GM19452 (cell line): ENCODE data around the gene DUS2.
"Not testable (repeated sequence)": the region's sequence is repeated elsewhere in the genome, so short reads cannot be mapped to it uniquely, and the experiment has no call there.

Experiments used
- ATAC-seq: cut with Tn5 transposase; IDR thresholded peaks from one replicate; pipeline ENCODE4 v1.9.1; 2021; ENCODE audit not compliant: unreplicated experiment

The DUS2 gene

DNA sequence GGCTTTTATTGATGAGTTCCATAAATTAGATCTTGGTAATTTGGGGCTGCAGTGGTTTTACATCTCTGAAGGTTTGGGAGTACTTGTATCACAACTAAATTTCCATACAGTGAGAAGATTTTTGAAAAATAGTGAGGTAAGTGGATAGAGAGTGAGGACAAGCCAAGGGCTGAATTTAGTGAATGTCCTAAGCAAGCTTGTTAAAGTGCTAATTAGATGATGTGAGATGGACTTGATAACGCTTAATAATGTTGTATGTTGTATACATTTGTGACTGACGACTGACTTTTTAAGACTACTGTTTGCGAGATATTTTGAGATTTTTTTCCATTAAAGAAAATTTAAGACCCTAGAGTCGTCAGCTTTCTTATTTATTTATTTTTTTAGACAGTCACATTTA, 66.0 kb downstream of the DUS2 start:
- ATAC-seq, result no peak

DNA sequence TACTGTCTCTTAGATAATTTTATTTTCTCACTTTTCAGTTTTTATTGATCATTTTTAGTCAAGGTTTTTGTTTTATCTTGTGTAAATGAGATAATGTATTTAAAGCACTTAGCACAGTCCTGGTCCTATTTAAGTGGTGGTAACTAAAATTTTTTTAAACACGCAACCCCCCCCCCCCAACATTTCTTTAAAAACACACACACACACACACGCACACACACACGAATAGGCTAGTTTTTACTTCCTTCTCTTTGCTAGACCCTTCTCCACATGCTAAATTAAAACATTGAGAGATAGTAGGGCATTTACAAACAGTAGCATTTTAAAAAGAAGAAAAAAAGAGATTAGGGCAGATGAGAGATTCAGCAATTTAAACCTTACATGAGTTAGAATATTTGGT, 67.0 kb downstream of the DUS2 start:
- ATAC-seq, result no peak

DNA sequence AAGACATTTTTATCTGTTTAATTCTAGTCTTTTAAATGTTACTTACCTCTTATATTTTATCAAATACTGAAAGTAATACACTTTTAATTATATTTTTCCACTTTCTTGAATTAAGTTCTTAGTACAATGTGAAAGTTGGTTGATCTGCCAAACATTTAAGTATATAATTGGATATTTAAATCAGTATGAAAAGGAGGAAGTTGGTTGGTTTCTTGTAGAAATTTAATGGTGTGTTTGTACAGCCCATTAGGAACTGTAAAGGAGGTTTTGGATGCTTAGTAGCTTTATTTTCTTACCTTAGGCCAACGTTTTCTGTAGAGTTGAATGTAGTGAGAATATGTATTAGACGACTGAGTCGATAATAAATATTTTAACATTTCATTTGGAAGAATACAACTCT, 67.4 kb downstream of the DUS2 start:
- no peak for ATAC-seq

DNA sequence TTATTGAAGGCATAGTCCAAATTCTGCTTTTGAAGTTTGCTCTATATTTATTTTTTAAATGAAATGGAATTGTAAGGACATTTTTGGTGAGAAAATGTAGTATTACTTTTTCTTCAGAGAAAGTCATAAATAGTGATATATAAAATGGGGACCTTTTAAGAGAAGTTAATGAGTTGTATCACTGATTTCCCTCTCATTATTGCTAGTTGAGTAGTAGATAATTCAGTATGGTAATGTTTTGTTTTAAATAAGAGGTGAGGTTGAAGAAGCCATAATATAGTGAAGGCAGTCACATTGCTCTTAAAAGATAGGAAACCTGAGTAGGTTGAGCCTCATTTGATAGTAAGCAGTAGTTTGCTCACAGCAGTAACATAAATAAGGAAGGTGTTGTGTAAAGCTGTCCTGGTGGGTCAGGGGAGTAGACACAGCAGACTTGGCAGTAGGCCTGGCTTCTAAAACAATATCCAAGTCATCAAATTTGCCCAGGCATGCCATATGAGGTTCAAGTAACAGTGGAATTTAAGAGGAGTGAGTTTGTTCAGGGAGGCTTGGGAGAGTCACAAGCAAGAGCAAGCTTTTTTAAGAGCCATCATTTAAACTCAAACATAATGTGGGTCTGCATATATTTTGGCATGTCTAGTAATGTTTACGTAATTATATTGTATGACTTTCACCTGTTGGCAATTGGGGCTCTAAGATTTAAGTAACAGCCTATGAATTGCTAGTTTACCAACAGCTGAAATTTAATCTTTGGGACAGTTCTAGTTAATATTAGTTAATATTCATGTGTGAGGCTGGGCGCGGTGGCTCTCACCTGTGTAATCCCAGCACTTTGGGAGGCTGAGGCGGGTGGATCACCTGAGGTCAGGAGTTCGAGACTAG, 68.5 kb downstream of the DUS2 start:
- no peak for ATAC-seq

DNA sequence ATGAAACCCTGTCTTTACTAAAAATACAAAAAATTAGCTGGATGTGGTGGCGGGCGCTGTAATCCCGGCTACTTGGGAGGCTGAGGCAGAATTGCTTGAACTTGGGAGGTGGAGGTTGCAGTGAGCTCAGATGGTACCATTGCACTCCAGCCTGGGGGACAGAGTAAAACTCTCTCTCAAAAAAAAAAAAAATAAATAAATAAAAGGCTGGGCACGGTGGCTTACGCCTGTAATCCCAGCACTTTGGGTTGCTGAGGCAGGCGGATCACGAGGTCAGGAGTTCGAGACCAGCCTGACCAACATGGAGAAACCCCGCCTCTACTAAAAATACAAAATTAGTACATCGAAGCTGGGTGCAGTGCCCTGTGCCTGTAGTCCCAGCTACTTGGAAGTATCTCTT, 69.2 kb downstream of the DUS2 start:
- ATAC-seq, result not testable (repeated sequence)

DNA sequence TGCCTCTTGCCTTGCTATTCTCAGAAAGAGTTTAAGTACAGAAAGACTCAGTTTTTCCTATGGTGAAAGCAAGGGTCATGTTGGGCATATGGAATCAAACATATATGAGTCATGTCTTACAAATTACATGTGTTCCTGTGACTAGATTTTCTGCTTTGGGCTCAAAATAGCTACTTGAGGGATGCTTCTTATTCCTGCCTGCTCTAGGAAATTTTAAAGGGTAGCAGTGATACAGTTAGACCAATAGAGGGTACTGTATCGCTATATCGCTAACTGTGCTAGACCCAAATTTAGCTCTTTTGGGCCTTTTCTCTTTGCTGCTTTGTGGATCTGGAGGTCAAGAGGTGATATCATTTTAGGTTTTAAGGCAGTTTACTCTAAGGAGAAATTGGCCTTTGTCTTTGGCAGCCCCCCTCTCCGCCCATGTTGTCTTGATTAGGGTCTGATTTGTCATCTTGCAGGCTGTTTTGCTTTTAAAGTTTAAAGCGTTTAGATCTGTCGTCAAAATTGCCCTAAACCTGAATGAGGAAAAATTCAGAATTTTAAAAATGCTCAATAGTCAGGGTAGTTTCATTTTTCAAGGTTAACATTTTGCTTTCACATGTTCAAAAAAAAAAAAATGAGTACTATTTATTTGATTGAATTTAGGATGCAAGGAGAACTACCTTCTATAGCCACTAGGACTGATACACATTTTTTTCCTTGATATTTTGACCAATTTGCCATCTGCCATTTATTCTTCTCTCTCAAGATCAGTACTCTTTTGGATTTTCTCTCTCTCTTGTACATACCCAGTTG, 70.9 kb downstream of the DUS2 start:
- no peak for ATAC-seq

DNA sequence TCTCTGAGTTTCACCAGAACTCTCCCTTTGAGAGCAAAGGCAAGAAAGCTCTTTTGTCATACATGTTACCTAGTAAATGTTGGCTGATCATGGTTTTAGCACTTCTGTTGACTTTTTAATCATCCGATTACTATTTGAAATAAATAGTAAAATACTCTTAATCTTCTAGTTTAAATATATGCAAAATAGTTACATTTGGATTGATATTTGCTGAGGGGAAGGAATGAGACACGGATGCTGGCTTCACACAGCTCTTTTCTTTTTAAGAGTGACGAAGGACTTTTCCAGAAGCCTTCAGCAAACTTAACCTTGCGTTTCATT, 71.5 kb downstream of the DUS2 start:
- no peak for ATAC-seq

DNA sequence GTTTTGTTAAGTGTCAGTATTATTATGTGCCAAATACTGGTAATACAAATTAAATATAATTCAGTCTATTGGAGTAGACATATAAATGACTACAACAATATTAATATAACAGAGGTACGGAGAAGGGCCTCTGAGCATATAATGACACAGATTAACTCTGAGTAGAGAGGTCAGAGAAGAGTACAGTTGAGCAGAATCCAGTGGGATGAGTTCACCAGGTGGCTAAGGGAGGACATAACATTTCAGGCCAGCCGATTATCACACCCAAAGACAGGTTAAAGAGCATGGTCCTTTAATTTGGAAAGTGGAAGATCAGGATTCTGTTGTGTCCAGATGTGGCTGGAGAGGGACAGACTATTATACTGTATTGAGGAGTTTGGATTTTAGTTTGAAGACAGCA, 73.4 kb downstream of the DUS2 start:
- ATAC-seq, result no peak

DNA sequence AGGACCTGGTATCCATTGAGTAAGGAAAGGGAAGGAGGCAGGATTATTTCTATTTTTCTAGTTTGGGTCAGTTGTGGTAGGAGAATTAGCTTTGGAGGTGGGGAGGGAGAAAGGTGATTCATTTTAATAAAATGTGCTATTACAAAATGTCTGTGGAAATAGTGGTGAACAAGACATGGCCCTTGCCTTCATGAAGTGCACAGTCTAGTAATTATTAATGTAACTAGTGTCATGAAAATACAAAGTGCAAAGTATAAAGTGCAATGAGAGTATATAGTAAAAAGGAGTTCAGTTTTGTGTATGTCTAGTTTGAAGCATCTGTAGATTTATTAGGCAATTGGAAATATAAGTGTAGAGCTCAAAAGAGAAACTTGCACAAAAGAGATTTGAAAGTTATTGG, 74.0 kb downstream of the DUS2 start:
- no peak for ATAC-seq

DNA sequence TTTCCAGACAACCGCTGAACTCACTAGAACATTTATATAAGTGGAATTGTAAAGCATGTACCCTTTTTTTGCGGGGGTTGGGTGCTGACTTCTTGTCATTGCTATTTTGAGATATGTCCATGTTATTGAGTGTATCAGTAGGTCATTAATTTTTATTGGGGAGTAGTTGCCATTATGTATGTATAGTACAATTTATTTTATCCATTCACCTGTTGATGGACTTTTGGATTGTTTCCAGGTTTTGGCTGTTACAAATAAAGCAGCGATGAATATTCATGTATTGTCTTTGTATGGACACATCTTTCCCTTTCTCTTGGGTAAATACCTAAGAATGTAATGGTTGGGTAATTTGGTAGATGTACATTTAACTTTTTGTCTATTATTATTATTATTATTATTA, 74.8 kb downstream of the DUS2 start:
- ATAC-seq, result no peak

DNA sequence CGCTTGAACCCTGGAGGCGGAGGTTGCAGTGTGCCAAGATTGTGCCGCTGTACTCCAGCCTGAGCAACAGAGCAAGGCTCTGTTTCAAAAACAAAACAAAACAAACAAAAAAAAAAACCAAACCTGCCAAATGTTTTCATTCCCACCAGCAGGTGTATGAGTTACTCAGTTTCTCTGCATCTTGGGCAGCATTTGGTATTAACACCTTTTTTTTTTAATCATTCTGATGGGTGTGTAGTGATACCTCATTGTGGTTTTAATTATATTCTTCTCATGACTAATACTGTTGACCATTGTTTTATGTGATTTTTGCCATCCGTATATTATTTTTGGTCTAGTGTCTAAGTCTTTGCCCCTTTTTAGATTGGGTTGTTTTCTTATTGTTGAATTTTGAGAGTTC, 77.4 kb downstream of the DUS2 start:
- no peak for ATAC-seq

DNA sequence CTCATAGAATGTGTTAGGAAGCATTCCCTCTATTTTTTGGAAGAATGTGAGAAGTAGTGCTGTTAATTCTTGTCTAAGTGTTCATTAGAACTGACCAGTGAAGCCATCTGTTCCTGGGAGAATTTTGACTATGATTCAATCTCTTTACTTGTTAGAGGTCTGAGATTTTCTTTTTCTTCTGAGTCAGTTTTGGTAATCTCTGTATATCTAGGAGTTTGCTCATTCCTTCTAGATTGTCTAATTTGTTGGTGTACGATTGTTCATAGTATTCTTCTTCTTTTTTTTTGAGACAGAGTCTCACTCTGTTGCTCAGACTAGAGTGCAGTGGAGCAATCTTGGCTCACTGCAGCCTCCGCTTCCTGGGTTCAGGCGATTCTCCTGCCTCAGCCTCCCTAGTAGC, 82.5 kb downstream of the DUS2 start:
- ATAC-seq, result no peak

DNA sequence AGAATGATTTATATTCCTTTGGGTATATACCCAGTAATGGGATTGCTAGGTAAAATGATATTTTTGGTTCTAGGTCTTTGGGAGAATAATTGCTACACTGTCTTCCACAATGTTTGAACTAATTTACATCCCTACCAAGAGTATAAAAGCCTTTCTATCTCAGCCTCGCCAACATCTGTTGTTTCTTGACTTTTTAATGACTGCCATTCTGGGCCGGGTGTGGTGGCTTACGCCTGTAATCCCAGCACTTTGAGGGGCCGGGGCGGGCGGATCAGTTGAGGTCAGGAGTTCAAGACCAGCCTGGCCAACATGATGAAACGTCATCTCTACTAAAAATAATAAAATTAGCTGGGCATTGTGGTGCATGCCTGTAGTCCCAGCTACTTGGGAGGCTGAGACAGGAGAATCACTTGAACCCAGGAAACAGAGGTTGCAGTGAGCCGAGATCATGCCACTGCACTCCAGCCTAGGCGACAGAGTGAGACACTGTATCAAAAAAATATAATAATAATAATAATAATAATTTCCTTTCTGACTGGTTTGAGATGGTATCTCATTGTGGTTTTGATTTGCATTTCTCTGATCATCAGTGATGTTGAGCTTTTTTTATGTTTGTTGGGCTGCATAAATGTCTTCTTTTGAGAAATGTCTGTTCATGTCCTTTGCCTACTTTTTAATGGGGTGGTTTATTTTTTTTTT, 84.3 kb downstream of the DUS2 start:
- not testable (repeated sequence) for ATAC-seq

DNA sequence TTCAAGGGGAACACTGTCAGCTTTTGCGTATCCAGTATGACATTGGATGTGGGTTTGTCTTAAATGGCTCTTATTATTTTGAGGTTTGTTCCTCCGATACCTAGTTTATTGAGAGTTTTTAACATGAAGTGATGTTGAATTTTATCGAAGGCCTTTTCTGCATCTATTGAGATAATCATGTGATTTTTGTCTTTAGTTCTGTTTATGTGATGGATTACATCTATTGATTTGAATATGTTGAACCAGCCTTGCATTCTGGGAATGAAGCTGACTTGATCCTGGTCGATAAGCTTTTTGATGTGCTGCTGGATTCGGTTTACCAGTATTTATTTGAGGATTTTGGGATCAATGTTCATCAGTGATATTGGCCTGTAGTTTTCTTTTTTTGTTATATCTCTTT, 86.1 kb downstream of the DUS2 start:
- not testable (repeated sequence) for ATAC-seq

DNA sequence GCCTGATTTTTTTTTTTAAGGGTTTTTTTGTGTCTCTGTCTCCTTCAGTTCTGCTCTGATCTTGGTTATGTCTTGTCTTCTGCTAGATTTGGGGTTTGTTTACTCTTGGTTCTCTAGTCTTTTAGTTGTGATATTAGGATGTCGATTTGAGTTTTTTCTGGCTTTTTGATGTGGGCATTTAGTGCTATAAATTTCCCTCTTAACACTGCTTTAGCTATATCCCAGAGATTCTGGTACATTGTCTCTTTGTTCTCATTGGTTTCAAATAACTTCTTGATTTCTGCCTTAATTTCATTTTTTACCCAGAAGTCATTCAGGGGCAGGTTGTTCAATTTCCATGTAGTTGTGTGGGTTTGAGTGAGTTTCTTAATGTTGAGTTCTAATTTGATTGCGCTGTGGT, 87.5 kb downstream of the DUS2 start:
- ATAC-seq, result not testable (repeated sequence)

DNA sequence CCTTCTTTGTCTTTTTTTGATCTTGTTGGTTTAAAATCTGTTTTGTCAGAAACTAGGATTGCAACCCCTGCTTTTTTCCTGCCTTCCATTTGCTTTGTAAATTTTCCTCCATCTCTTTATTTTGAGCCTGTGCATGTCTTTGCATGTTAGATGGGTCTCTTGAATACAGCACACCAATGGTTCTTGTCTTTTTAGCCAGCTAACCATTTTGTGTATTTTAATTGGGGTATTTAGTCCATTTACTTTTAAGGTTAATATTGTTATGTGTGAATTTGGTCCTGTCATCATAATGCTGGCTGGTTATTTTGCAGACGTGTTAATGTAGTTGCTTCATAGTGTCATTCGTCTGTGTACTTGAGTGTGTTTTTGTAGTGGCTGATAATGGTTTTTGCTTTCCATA, 88.3 kb downstream of the DUS2 start:
- ATAC-seq, result no peak

DNA sequence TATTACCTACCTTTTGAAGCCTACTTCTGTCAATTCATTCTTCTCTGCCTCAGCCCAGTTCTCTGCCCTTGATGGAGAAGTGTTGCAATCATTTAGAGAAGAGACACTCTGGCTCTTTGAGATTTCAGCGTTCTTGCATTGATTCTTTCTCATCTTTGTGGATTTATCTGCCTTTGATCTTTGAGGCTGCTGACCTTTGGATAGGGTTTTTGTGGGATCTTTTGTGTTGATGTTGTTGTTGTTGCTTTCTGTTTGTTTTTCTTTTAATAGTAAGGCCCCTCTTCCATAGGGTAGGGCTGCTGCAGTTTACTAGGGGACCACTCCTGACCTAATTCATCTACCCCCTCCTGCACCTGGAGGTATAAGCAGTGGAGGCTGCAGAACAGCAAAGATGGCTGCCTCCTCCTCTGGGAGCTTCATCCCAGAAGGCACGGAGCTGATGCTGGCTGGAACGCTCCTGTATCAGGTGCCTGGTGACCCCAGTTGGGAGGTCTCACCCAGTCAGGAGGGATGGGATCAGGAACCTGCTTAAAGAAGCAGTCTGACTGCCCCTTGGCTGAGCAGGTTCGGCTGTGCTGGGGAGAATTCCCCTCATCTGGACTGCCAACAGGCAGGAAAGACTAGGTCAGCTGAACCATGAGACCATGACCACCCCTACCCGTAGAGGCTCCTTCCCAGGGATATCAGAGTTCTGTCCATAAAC, 90.1 kb downstream of the DUS2 start:
- ATAC-seq, result no peak

DNA sequence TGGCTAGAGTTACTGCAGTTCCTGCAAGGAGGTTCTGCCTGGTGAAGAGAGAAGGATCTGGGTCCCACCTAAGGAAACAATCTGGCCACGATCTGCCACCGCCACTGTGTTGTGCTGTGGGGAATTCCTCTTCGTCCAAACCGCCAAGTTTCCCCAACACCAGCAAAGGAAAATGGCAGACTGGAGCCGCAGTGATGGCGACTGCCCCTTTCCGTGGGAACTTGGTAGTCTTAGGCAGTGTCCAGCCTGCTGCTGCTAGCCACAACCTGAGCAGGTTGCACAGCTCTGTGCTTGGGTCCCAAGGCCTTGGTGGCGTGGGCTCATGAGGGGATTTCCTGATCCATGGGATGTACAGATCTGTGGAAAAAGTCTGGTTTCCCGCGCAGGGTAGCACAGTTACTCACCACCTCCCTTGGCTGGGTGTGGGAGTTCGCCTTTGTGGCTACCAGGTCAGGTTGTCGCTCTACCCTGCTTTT, 90.7 kb downstream of the DUS2 start:
- no peak for ATAC-seq

DNA sequence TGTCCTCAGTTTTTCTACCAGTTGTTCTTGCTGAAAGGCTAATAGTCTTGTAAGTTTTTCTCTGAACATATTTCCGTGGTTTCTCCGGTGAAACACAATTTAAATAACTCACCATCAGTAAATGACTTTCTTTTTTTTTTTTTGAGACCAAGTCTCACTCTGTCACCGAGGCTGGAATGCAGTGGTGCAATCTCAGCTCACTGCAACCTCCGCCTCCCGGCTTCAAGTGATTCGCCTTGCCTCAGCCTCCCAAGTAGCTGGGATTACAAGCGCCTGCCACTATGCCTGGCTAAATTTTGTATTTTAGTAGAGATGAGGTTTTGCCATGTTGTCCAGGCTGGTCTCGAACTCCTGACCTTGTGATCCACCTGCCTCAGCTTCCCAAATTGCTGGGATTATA, 91.9 kb downstream of the DUS2 start:
- not testable (repeated sequence) for ATAC-seq

DNA sequence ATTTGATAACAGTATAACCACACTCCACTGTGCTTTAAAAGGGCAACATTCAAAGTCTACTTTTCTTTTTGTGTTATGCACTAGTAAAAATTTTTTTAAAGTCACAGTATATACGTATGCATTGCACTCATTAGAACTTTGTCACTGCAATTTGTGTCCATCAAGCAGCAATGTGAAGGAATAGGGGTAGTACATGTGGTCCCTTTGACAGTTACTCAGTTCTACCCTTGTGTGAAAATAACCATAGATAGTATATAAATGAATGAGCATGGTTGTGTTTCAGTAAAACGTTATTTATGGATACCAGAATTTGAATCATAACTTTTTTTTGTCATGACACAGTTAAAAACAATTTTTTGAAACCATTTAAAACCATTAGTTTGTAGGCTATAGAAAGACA, 92.8 kb downstream of the DUS2 start:
- ATAC-seq, result no peak

DNA sequence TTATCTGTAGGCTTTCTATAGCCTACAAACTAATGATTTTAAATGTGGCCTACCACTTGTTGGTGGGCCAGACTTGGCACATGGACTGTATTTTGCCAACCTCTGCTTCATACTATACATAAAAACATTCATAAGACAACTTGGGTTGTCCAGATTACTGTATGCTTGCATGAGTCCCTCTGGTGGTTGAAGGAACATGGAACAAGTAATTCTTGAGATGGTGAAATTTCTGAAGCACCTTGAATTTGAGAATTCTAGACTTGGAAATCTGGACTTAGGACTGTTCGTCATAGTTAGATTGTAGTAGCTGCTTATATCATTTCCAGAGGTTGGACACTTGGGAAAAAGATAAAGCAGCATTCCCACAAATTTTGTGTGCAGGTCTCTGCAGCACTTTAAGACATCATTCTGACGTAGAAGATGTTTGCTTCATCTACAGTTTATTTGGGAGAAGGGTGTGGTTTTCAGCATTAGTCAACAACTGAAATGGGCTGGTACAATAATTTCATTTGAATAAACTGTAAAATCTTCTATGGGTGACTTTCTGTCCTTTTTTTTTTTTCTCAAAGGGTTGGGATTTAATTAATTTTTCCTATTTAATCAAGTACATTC, 93.3 kb downstream of the DUS2 start:
- no peak for ATAC-seq
